NCI-H2107 (cell line): ENCODE measurements around the gene NUDT21.
A peak's percentile ranks its signal among the peaks of the same experiment; 100 is the strongest.
"Not testable (repeated sequence)": the region's sequence is repeated elsewhere in the genome, so short reads cannot be mapped to it uniquely, and the experiment has no call there.

ENCODE experiments used
- DNase-seq: peaks from one replicate; lab custom pipeline; 2025; lab: John Stamatoyannopoulos, UW

Gene NUDT21

DNA sequence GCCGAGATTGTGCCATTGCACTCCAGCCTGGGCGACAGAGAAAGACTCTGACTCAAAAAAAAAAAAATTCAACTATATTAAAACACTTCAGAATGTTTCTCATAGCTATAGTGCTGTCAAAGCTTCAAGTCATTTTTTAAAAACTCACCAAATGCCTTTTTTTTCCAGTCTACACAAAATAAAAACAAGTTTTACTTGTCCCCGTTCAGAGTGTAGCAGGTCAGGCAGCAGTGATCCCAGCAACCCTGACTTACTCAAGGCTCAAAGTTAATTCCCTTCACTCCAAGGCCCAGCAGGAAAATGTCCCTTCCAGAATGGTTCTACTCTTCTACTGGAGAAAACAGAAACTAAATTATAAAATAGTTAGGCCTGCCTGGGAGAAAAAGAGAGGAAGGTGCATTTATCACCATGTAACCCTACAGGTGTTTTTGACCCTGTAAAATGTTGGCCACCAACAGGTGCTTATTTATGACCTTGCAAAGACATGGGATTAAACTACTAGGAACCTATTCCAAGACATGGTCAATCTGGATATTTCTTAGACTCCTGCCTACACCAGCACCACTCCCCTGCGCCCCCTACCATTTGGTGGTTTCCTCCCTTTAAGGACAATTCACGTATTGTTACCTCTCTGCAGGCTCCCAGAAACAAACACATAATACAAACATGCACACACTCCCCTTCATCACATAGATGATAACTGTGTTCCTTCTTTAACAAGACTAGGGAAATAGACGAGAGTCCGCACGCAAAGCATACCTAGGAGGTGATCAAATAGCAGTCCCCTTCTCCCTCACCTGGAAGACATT, 31.2 kb downstream of the NUDT21 start:
- no peak for DNase-seq

DNA sequence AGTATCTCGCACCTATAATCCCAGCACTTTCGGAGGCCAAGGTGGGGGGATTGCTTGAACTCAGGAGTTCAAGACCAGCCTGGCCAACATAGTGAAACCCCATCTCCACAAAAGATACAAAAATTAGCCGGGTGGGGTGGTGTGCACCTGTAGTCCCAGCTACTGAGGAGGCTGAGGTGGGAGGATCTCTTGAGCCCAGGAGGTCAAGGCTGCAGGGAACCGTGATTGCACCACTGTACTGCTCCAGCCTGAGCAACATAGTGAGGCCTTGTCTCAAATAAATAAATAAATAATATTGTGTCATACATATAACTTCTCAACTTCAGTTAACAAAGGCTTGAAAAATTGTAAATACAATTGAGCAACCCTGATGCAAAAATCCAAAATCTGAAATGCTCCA, 34.0 kb downstream of the NUDT21 start:
- DNase-seq = no peak

DNA sequence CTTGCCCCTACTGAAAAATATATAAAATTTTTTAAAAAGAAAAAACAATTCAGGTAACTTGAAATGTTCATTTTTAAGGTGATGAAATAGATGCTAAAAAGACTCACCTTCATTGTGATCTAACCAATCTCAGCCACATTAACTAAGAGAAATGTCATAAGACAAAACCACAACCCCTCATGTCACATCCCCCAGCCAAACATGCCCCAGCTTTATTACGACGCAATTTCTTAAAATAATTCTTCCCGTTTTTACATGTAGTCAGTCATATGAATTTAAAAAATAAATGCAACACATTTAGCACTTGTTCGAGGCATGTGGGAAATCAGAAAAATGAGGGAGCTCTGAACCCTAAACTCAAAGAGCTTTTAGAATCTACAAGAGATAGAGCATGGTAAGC, 35.3 kb downstream of the NUDT21 start:
- DNase-seq = no peak

DNA sequence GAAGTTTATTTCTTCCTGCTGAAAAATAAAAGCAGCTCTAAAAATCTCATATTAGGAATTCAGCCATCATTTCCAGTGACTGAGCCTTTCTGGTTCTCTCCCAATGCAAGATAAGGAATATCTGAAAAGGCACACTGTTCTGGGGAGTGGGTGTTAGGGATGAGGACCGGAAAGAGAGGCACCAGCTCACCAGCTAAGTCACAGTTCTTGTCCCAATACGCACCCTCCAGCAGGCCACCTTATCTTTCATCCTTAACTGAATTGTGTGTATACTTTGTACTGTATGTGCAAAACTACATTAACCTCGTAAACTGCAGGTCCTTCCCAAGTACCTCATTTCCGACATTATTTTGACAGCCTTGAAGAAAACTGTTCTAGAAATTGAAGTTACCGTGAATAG, 36.8 kb downstream of the NUDT21 start:
- no peak for DNase-seq

DNA sequence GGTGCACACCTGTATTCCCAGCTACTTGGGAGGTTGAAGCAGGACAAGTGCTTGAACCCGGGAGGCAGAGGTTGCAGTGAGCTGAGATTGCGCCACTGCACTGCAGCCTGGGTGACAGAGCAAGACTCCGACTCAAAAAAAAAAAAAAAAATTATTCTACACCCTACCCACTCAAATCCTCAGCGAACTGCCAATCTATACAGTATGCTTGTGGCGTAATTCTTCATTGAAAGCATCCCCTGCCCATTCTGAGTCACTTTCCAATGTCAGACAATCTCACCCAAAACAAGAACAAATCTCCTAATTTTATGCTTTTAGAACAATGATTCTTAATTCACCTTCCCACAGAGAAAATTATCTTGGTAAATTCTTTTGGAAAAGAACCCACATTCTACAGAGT, 37.8 kb downstream of the NUDT21 start:
- no peak for DNase-seq

DNA sequence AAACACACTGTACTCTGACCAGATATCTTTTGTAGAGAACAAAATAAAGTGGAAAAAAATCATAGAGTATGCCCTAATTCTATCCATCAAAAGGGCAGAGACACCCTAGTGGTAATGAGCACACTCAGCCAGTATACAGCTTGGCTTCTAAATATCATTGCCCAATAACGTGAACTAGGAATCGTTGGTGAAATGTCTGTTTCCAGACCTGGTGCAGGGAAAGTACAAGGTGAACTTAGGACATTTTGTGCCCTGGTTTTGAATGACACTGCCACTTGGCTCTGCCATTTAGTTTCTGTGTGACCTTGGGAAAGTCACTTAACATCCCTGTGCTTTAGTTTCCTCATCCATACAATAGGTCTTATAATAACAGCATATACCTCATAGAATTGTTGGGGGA, 39.5 kb downstream of the NUDT21 start:
- no peak for DNase-seq

DNA sequence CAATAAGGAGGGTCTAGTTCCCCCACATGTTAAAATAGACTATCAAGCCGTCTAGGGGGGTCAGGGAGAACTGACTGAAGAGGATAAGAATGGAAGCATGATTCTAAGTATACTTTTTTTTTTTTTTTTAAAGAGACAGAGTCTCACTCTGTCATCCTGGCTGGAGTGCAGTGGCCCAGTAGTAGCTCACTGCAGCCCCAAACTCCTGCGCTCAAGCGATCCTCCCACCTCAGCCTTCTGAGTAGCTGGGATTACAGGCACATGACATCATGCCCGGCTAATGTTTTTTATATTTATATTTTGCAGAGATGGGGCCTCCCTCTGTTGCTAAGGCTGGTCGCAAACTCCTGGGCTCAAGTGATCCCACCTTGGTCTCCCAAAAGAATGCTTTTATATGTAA, 40.0 kb downstream of the NUDT21 start:
- no peak for DNase-seq

DNA sequence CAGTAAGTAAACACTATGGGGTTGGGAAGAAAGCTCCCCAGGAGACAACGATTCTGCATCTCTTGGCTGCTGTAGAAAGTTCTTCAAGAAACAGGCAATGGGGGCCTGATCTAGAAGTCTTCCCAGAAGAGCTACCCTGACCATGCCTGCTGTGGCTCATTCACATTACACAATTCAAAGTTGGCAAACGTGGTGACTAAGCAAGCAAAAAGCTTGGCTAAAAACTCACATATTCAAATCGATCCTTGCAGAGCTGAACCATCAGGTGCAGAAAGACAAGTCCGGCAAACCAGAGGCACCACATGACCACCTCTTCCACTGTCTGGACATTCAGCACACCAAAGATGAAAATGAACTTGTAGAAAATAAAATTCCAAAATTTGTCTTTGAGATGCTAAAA, 41.9 kb downstream of the NUDT21 start:
- DNase-seq = no peak

DNA sequence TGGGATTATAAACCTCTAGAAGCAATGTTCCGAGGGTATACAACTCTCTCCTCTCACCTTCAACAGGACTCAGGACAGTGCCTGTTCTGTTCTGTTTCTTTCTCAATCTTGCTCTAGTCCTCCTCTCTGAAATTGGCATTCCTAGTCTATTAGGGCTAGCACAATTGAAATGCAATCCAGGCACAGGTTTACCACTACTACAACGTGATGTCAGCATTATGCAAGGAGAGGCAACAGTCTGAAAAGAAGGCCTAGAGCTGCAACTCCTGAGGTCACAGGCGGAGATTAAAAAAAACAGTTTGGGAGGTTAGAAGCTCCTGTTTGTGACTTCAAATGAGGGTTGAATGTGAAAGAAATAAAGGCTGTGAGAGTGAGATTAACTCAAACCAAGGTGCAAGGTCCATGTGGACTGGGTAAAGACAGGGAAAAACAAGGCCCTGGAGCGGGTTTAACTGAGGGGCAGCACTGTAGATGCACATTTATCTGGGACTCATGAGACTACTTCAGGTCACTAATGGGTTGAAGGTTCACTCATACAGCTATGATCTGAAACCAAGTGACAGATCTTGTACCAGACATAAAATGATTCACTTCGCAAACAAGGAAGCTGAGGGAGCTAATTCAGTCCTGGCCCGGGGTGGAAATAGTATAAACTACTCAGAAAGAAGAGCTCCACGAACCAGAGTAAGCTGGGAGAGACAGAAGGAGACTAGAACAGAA, 42.6 kb downstream of the NUDT21 start:
- no peak for DNase-seq

DNA sequence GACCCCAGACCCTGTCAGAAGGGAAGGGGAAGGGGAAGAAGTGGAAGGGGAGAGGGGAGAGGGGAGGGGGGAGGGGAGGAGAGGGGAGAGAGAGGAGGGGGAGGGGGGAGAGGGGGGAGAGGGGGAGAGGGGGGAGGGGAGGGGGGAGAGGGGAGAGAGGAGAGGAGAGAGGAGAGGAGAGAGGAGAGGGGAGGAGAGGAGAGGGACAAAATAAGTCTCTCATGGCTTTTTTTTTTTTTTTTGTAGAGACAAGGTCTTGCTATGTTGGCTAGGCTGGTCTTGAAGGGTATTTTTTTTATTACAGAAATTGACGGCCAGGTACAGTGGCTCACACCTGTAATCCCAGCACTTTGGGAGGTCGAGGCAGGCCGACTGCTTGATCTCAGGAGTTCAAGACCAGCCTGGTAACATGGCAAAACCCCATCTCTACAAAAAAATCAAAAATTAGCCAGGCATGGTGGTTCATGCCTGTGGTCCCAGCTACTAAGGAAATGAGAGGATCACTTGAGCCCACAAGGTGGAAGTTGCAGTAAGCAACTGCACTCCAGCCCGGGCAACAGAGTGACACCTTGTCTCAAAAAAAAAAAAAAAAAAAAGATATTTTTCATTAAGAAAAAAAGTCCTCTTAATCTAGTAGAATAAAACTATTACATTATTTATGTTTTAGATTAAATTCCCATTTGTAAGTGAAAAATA, 45.0 kb downstream of the NUDT21 start:
- no peak for DNase-seq

DNA sequence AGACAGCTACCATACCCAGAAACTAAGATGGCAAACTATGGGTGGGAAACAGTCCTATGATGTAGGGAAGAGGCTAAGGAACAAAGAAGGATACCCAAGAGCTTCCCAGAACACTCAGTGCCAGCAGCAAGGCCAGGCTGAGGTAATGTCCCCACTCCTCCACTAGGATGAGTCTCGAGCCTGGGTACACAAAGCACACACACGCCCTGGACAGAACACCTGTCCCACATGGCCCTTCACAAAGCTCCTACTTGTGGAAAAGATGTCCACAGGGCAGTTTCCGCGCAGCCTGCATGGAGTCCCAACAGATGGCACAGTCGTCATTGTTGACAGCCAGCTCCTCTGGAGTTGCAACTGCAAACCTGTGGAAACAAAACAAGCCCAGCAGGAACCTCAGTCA, 49.6 kb downstream of the NUDT21 start:
- DNase-seq = peak; percentile 68

DNA sequence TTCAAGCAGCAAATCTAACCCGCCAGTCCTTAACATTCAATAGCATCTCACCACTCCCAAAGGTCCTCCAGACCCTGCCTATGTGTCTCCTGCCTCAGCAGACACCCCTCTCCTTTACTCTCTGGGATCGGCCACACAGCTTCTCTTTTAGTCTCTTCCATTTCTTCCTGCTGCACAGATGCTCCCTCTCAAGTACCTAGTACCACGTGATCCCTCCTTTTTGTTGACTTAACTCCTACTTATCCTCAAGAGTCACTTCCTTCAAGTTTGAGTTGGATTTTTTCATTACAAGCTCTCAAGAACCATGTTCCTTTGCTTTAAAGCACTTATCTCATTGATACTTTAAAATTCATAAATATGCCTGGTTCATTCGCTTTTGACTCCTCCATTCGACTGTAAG, 50.7 kb downstream of the NUDT21 start:
- no peak for DNase-seq

DNA sequence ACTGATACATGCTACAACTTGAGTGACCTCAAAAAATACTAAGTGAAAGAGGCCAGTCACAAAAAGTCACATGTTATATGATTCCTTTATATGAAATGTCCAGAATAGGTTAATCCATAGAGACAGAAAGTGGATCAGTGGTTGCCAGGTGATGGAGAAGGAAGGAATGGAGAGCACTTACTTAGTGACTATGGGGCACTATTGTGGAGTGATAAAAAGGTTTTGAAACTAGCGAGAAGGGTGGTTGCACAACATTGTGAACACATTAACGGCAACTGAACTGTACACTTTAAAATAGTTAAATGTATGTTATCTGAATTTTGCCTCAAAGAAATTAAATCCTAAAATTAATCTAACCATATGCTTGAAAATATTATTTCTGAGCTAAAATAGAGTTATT, 51.6 kb downstream of the NUDT21 start:
- no peak for DNase-seq

DNA sequence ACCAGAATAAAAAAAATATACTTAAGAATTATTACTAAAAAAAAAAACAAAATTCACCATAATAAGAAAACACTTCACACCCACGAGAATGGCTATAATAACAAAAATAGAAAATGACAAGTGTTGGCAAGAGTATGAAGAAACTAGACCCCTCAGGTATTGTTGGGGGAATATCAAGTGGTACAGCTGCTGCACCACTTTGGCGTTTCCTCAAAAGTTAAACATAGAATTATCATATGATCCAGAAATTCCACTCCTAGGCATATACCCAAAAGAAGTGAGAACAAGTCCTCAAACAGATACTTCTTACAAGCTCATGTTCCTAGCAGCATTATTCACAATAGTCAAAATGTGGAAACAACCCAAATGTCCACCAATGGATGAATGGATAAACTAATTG, 52.1 kb downstream of the NUDT21 start:
- no peak for DNase-seq

DNA sequence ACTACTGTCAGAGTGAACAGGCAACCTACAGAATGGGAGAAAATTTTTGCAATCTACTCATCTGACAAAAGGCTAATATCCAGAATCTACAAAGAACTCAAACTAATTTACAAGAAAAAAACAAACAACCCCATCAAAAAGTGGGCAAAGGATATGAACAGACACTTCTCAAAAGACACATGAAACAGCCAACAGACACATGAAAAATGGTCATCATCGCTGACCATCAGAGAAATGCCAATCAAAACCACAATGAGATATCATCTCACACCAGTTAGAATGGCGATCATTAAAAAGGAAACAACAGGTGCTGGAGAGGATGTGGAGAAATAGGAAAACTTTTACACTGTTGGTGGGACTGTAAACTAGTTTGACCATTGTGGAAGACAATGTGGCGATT, 54.4 kb downstream of the NUDT21 start:
- not testable (repeated sequence) for DNase-seq

DNA sequence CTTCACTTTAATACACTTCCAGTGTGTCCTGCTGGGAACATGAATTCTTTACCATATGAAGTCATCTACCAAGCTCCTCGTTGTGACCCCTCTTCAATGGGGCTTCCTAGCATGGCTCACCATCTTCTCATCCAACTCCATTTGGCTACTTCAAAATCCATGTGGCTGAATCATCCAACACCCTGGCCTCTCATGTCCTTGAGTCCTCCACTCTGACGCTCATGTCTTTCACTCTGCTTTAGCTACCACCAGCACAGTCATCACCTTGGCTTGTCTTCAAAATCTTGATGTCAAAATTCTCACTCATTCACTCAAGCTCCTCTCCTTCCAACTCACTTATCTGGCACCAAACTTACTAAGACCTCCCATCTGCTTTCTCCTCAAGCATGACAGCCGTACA, 61.6 kb downstream of the NUDT21 start:
- no peak for DNase-seq

DNA sequence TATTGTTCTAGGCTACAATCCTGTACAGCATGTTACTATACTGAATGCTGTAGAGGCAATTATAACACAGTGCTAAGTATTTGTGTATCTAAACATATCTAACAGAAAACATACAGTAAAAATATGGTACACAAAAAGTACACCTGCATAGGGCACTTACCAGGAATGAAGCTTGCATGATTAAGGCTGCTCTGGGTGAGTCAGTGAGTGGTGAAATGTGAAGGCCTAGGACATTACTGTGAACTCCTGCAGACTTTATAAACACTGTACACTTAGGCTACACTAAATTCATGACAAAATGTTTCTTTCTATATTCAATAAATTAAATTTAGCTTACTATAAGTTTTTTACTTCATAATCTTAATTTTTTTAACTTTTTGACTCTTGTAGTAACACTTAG, 62.9 kb downstream of the NUDT21 start:
- DNase-seq = no peak

DNA sequence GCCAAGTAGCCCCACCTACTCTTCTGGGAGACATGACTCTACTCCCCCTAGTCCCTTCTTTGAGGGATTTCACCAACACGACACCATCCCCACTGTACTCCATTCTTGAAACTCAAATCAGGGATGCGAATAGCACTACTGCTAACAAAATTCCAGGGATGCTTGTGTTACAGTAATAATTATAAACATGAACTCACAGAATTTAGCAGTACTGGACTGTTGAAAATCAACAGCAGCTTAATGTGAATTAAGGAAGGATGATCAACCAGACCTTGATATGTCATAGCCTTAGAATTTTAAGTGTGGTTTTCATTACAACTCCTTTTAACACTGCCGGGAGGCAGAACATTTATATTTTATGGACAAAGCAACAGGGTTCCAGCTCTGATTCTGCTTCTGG, 63.7 kb downstream of the NUDT21 start:
- no peak for DNase-seq

DNA sequence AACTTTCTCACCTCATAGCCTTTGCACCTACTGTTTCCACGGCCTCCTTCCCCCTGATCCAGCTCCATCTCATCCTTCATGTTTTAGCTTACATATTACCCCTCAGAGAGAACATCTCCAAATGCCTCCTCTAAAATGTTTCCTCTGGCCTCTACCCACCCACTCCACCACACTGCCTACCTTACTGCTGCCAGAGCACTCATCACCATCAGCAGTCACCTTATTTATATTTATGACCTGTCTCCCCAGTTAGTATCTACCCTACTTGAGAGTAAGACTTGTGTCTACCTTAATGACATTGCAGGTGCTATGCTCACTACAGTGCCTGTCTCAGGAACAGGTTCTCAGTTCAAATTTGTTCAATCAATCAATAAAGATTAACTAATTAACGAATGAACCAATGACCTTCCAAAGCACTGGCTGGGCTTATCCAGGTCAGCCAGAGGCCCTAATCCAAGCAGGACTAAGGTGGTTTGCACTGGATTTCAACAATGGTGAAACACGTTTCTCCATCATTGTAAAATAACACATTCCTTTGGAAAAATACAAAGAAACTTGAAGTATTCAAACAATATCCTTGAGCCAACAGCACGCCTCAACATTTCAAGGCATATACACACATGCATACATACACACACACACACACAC, 66.9 kb downstream of the NUDT21 start:
- DNase-seq = no peak

DNA sequence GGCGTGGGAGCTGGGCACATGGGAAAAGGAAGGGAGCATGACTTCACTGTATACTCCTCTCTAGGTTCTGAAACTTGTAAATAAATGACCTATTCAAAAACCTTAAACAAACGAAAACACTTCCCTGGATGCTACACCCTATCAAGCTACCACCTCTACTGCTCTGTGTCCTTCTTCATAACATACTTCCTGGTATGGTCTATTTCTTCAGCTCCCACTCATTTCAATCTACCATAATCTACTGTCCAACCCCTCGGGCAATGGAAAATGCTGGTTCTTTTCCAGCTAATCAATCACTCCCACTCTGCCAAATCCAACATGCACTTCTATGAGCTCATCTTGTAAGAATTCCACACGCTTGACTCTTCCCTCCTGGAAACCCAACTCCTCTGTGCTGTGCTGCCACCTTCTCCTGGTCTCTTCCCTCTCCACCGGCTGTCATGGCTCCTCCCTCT, 68.2 kb downstream of the NUDT21 start:
- no peak for DNase-seq

DNA sequence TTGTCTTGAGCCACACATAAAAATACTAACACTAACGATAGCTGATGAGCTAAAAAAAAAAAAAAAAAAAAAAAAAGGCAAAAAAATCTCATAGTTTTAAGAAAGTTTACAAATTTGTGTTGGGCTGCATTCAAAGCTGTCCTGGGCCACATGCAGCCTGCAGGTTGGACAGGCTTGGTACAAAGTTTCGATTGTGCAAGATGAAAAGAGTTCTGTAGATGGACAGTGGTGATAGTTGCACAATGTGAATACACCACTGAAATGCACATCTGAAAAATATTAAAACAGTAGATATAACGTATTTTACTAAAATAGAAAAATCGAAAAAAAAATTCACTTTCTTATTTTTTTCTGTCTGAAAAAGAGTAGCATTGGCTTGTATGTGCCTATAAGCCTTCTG, 68.7 kb downstream of the NUDT21 start:
- DNase-seq = no peak

DNA sequence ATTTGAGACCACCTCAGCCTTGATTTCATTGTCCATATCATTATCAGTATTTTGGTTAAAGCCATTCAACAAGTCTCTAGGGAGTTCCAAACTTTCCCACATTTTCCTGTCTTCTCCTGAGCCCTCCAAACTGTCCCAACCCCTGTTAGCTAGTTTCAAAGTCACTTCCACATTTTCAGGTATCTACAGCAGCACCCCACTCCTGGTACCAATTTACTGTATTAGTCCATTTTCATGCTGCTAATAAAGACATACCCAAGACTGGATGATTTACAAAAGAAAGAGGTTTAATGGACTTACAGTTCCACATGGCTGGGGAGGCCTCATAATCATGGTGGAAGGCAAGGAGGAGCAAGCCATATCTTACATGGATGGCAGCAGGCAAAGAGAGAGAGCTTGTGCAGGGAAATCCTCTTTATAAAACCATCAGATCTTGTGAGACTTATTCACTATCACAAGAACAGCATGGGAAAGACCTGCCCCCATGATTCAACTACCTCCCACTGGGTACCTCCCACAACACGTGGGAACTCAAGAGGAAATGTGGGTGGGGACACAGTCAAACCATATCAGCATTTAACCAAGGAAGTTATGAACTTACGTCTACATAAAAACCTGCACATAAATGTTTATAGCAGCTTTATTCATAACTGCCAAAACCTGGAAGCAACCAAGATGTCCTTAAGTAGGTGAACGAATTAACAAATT, 70.2 kb downstream of the NUDT21 start:
- DNase-seq = not testable (repeated sequence)
